Neural cell (in vitro differentiated cells): ENCODE results near the gene NPAS3. TPM values are rescaled to one million over a fixed set of nuclear protein-coding genes. Genes with fewer than 3 reads are reported as not detected.

Experiments
- H2AFZ ChIP-seq: fragments of 200-600, 300-800 bp; sonication (generic), shearing (Covaris generic); 2 replicates; pipeline ENCODE4 v1.6.0; 2014; ENCODE audit warnings: low read depth, mild to moderate bottlenecking, antibody characterized with exemption, low read length, moderate library complexity
- H3F3A ChIP-seq: fragments of 200-600 bp; shearing (Covaris generic); 2 replicates; pipeline ENCODE4 v1.6.1; 2016; ENCODE audit warnings: mild to moderate bottlenecking, moderate library complexity, mixed read lengths, antibody characterized with exemption, low read length; ENCODE audit not compliant: insufficient read depth, poor library complexity, severe bottlenecking
- H3K27ac ChIP-seq: fragments of 200-600, 300-800 bp; sonication (generic), shearing (Covaris generic); 2 replicates; pipeline ENCODE4 v1.5.1; 2014; ENCODE audit warnings: mild to moderate bottlenecking, low read length, moderate library complexity
- H3K27me3 ChIP-seq: fragments of 300-800, 200-600 bp; sonication (generic), shearing (Covaris generic); 2 replicates; pipeline ENCODE4 v1.6.0; 2014; ENCODE audit warnings: mild to moderate bottlenecking, low read depth, low read length, moderate library complexity; ENCODE audit not compliant: insufficient read depth
- H3K36me3 ChIP-seq: fragments of 300-800, 200-600 bp; sonication (generic), shearing (Covaris generic); 2 replicates; pipeline ENCODE4 v1.5.1; 2014; ENCODE audit warnings: mild to moderate bottlenecking, antibody characterized with exemption, low read length, moderate library complexity; ENCODE audit not compliant: insufficient read depth
- H3K4me2 ChIP-seq: fragments of 300-800, 200-600 bp; sonication (generic), shearing (Covaris generic); 2 replicates; pipeline ENCODE4 v1.6.0; 2014; ENCODE audit warnings: mild to moderate bottlenecking, low read length
- H3K4me3 ChIP-seq: fragments of 300-800, 200-600 bp; sonication (generic), shearing (Covaris generic); 2 replicates; pipeline ENCODE4 v1.5.1; 2014; ENCODE audit warnings: mild to moderate bottlenecking, low read length, moderate library complexity
- H3K79me2 ChIP-seq: fragments of 200-600 bp; shearing (Covaris generic); replicated peaks from 2 replicates; pipeline ENCODE4 v1.6.0; 2014; ENCODE audit warnings: mild to moderate bottlenecking, low read length, moderate library complexity; ENCODE audit not compliant: insufficient read depth
- H3K9ac ChIP-seq: fragments of 300-800, 200-600 bp; sonication (generic), shearing (Covaris generic); 2 replicates; pipeline ENCODE4 v1.6.1; 2016; ENCODE audit warnings: mild to moderate bottlenecking, low read length, mixed read lengths
- H3K9me2 ChIP-seq: fragments of 200-600 bp; shearing (Covaris generic); 2 replicates; pipeline ENCODE4 v1.6.1; 2016; ENCODE audit warnings: mild to moderate bottlenecking, low read length, mixed read lengths; ENCODE audit not compliant: insufficient read depth
- H3K9me3 ChIP-seq: fragments of 200-600, 300-800 bp; sonication (generic), shearing (Covaris generic); 2 replicates; pipeline ENCODE4 v1.6.1; 2016; ENCODE audit warnings: mild to moderate bottlenecking, mixed run types, low read length, moderate library complexity, mixed read lengths
- H4K20me1 ChIP-seq: fragments of 200-600 bp; shearing (Covaris generic); 2 replicates; pipeline ENCODE4 v1.6.1; 2016; ENCODE audit warnings: mild to moderate bottlenecking, mixed run types; ENCODE audit not compliant: insufficient read depth
- CTCF ChIP-seq: fragments of 450-650 bp; IDR thresholded peaks from 2 replicates; pipeline ENCODE4 v1.5.1; 2014; ENCODE audit warnings: antibody characterized with exemption, mild to moderate bottlenecking, moderate library complexity; ENCODE audit not compliant: poor library complexity, severe bottlenecking
- EP300 ChIP-seq: fragments of 450-650 bp; conservative IDR thresholded peaks from 2 replicates; pipeline ENCODE4 v1.6.1; 2014; ENCODE audit warnings: antibody characterized with exemption, mild to moderate bottlenecking, moderate library complexity; ENCODE audit not compliant: poor library complexity, severe bottlenecking
- EZH2 ChIP-seq: fragments of 200-600, 300-800 bp; shearing (Covaris generic), sonication (generic); IDR thresholded peaks from 2 replicates; pipeline ENCODE4 v1.6.1; 2014; ENCODE audit warnings: antibody characterized with exemption, low read length, borderline replicate concordance, mild to moderate bottlenecking; ENCODE audit not compliant: insufficient read depth, poor library complexity, severe bottlenecking
- MXI1 ChIP-seq: fragments of 450-650 bp; conservative IDR thresholded peaks from 2 replicates; pipeline ENCODE4 v1.6.1; 2014; ENCODE audit warnings: antibody characterized with exemption, mild to moderate bottlenecking; ENCODE audit not compliant: poor library complexity, severe bottlenecking
- POLR2AphosphoS5 ChIP-seq: IDR thresholded peaks from 2 replicates; pipeline ENCODE4 v1.6.1; 2012
- RAD21 ChIP-seq: fragments of 450-650 bp; conservative IDR thresholded peaks from 2 replicates; pipeline ENCODE4 v1.6.1; 2014; ENCODE audit warnings: antibody characterized with exemption, mild to moderate bottlenecking, moderate library complexity
- REST ChIP-seq: IDR thresholded peaks from 2 replicates; pipeline ENCODE4 v1.6.1; 2012; ENCODE audit warnings: borderline replicate concordance
- SMC3 ChIP-seq: fragments of 450-650 bp; conservative IDR thresholded peaks from 2 replicates; pipeline ENCODE4 v1.6.1; 2014; ENCODE audit warnings: antibody characterized with exemption, mild to moderate bottlenecking, moderate library complexity; ENCODE audit not compliant: poor library complexity
- TAF1 ChIP-seq: IDR thresholded peaks from 2 replicates; pipeline ENCODE4 v1.6.1; 2012; ENCODE audit warnings: low read depth
- polyA plus RNA-seq: library from polyadenylated mRNA; depleted of rRNA; stranded (reverse); fragments of >200 nt; gene quantifications from 2 replicates; pipeline ENCODE4 v1.2.3, GENCODE V29; 2014

NPAS3 gene
- polyA plus RNA-seq, 1 donor from 2014 or later = 1.3 TPM

GRCh38 chr14:33307691-33308251 lies 369.1 kb downstream of the NPAS3 start:
- Histone ChIP-seq H4K20me1 (no peaks in the 10 kb centered on the region), H3K79me2 (no peaks in the 10 kb centered on the region), H3K27me3 (no peaks in the 10 kb centered on the region), H3K36me3 (no peaks in the 10 kb centered on the region), H3K9me2 (no peaks in the 10 kb centered on the region), H3K4me2 (no peak overlapping the region), H3K27ac (no peak overlapping the region), H3K9me3 (no peaks in the 10 kb centered on the region), H3K4me3 (no peak overlapping the region), H3K9ac (no peak overlapping the region), H3F3A (no peaks in the 10 kb centered on the region), H2AFZ (no peak overlapping the region)
- TF ChIP-seq RAD21 (no peak), CTCF (no peak), TAF1 (no peak), REST (no peak), EZH2 (no peak), POLR2AphosphoS5 (no peak), EP300 (no peak)

- no peak overlapping the region for H3K27ac ChIP-seq
These were observed 370.4 kb downstream of the NPAS3 start for GRCh38 chr14:33309106-33309505.

More at GRCh38 chr14:33309106-33309505, 370.4 kb downstream of the NPAS3 start:
- Histone ChIP-seq H3K4me3 (no peak overlapping the region), H3K9ac (no peak overlapping the region), H3F3A (no peaks in the 10 kb centered on the region), H3K9me3 (no peaks in the 10 kb centered on the region), H3K4me2 (no peak overlapping the region), H3K27me3 (no peaks in the 10 kb centered on the region), H3K36me3 (no peaks in the 10 kb centered on the region), H4K20me1 (no peaks in the 10 kb centered on the region), H3K9me2 (no peaks in the 10 kb centered on the region), H2AFZ (no peak overlapping the region), H3K79me2 (no peaks in the 10 kb centered on the region)
- TF ChIP-seq MXI1 (no peak), CTCF (no peak), REST (no peak), SMC3 (no peak), POLR2AphosphoS5 (no peak), RAD21 (no peak), EP300 (no peak), EZH2 (no peak), TAF1 (no peak)
